ENCODE data around the gene TMEM50B.

Gene TMEM50B

DNA sequence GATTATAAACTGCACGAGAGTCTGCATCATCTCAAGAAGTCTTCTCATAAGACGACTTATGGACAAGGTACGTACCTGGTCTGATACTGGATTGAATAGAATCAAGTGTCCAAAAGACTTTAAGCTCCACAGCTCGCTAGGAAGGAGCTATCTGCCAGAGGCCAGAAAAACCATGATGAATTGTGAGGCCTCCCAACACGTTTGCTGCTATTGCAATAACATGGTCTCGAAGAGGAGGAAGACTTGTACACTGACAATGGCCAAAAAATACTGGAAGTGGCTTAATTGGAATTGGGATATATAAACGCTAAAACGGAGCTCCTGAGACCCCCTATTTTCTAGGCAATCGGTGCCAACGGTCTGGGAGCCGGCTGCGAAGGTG, 11.2 kb upstream of the TMEM50B start:
- peak overlapping the region; percentile 62 for H3K27ac ChIP-seq
- TF ChIP-seq, protein P1, sequence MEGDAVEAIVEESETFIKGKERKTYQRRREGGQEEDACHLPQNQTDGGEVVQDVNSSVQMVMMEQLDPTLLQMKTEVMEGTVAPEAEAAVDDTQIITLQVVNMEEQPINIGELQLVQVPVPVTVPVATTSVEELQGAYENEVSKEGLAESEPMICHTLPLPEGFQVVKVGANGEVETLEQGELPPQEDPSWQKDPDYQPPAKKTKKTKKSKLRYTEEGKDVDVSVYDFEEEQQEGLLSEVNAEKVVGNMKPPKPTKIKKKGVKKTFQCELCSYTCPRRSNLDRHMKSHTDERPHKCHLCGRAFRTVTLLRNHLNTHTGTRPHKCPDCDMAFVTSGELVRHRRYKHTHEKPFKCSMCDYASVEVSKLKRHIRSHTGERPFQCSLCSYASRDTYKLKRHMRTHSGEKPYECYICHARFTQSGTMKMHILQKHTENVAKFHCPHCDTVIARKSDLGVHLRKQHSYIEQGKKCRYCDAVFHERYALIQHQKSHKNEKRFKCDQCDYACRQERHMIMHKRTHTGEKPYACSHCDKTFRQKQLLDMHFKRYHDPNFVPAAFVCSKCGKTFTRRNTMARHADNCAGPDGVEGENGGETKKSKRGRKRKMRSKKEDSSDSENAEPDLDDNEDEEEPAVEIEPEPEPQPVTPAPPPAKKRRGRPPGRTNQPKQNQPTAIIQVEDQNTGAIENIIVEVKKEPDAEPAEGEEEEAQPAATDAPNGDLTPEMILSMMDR (conservative IDR thresholded peaks at IDR 0.05): no peak
- no peak for TF ChIP-seq ZFX (IDR thresholded peaks at IDR 0.05)

DNA sequence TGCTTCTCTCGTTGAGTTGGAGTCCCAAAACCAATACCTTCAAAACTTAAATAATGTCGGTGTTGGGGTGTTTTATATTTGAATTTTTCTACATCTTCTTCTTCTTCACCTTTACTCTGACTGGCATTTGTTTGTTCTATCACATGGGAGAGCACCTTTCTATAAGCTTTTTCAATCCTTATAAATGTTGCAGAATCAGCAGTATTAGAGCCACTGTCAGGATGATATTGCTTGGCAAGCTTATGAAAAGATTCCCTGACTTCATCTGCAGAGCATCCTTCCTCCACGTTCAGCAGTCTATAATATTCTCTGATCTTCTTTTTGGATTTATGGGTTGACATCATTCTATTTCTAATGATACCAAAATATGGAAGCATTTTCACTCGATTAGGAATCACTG, 9.2 kb upstream of the TMEM50B start:
- TF ChIP-seq, protein P1 (conservative IDR thresholded peaks at IDR 0.05): no peak
- no peak for TF ChIP-seq ZFX (IDR thresholded peaks at IDR 0.05)
- H3K27ac ChIP-seq: no peak overlapping the region

DNA sequence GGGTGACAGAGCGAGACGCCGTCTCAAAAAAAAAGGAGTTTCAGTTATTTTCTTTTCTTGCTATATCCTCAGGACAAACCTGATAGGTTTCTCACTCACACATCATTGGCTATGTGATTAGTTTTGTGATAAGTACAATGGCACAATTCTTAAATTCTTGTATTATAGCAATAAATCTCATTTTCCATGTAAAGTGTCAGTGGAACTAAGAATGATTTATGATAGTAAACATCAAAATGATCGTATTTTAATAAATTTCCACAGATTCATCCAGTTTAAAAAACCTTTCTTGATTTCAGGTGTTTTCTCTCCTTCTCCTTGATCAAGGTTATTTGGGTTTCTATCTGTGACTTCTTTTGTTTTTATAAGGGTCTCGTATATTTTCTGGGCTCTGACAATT, 8.2 kb upstream of the TMEM50B start:
- no peak for TF ChIP-seq ZFX (IDR thresholded peaks at IDR 0.05)
- TF ChIP-seq, protein P1 (conservative IDR thresholded peaks at IDR 0.05): no peak
- no peak overlapping the region for H3K27ac ChIP-seq

DNA sequence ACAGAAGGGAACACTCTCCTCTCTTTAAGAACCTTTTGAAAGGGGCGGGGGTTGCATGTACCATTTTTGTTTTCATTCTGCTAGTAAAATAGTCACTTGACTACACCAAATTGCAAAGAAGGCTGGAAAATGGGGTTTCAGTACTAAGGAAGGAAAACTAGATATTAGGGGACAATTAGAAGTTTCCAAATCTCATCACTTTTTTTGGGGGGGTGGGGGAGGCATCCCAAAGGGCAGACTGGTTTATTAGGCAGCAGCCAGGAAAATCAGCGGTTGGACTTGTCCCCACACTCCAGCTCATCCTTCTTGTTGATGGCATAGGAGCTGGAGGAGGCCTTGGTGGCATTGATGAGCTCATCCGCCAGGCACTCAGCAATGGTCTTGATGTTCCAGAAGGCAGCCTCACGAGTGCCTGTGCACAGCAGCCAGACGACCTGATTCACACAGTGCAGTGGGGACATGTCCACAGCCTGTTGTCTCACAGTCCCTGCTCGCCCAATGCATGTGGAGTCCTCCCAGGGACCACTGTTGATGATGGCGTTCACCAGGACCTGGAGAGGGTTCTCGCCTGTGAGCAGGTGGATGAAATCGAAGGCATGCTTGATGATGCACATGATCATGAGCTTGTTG, 1.7 kb upstream of the TMEM50B start:
- TF ChIP-seq, protein P1 (conservative IDR thresholded peaks at IDR 0.05): no peak
- no peak for TF ChIP-seq ZFX (IDR thresholded peaks at IDR 0.05)
- H3K27ac ChIP-seq: no peak overlapping the region

DNA sequence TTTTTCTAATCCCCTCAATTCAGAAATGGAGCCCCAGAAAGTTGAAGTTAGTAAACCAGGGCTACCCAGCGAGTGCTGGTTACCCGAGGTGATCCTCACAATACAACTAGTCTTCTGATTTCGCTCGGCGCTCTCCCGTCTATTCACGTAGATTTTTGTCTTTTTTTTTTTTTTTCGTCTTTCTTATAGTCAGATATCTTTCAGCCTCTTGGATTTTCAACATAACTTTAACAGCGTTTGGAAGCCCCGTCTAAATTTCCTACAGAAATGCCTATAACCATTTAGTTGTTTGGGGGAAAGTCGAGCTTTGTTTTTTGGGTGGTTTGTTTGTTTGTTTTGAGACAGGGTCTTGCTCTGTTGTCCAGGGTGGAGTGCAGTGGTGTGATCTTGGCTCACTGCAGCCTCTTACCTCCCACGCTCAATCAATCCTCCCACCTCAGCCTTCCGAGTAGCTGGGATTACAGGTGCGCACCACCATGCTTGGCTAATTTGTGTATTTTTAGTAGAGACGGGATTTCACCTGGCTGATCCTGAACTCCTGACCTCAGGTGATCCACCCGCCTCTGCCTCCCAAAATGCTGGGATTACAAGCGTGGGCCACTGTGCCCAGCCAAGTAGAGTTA, 818 bp upstream of the TMEM50B start:
- H3K27ac ChIP-seq: peak overlapping the region; percentile 96

DNA sequence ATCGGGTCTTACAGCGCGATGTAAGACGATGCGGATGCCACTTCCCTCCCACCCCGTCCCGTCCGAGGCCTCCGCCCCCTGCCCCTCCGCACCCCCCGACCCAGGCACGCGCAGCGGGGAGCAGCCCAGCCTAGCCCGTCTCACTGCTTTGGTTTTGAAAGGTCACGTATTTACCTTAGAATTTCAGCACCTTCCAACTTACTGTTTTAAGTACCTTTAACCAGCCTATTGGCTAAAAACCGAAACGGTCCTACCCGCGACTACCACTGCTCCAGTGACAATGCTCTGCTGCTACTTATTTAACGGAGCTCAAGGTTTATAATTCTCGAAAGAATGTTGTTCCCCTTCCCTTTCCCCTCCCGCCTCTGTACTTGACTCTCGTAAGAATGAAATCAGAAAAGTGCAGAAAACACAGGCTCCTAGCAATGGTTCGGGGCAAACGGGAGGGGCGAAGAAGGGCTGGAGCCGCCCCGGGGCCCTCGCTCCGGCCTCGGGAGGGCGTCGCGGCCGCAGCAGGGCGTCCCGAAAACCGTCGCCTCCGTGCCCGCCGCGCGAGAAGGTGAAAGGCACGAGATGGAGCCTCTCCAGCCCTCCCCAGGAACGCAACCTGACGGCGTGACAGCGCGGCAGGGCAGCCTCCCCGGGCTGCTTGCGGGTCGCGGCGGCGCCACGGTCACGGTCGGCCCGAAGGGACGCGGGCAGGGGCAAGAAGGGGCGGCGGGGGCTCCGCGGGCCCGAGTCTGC, 667 bp downstream of the TMEM50B start:
- peak overlapping the region; percentile 96 for H3K27ac ChIP-seq
- TF ChIP-seq, protein P1 (conservative IDR thresholded peaks at IDR 0.05): peak; percentile 6; the same call in 1 of the 2 replicates
- TF ChIP-seq ZFX (IDR thresholded peaks at IDR 0.05): no peak; the same call in 1 of the 2 replicates

More for the DNA sequence above, 818 bp upstream of the TMEM50B start:
- TF ChIP-seq, protein P1 (conservative IDR thresholded peaks at IDR 0.05): no peak
- TF ChIP-seq ZFX (IDR thresholded peaks at IDR 0.05): no peak

DNA sequence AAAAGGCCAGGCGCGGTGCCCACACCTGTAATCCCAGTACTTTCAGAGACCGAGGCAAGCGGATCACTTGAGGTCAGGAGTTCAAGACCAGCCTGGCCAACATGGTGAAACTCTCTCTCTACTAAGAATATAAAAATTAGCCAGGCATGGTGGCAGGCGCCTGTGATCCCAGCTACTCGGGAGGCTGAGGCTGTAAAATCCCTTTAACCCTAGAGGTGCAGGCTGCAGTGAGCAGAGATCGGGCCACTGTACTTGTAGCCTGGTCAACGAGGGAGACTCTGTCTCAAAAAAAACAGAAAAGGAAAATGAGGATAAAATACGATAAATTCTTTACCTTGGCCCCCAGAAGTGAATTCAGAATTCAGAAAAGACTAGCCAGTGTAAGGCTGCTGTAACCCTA, 1.6 kb downstream of the TMEM50B start:
- TF ChIP-seq ZFX (IDR thresholded peaks at IDR 0.05): no peak
- TF ChIP-seq, protein P1 (conservative IDR thresholded peaks at IDR 0.05): no peak
- H3K27ac ChIP-seq: peak overlapping the region; percentile 96
